DMS 273 (cell line): ENCODE results near the gene OR6M1.
A peak's percentile ranks its signal among the peaks of the same experiment; 100 is the strongest.

ENCODE experiments used
- DNase-seq: peaks from one replicate; lab custom pipeline; 2025; ENCODE audit not compliant: unreplicated experiment; lab: John Stamatoyannopoulos, UW

The OR6M1 gene

GRCh38 chr11:123806249-123806648 is at the start of gene OR6M1:
OR6M1 (minus strand) TSS chr11:123806349; CDS start chr11:123806349, 0 bp downstream.
- no peak for DNase-seq

GRCh38 chr11:123853038-123853437 is 46.9 kb upstream of the OR6M1 start:
- no peak for DNase-seq

GRCh38 chr11:123852321-123852720 is 46.2 kb upstream of the OR6M1 start:
- DNase-seq, result no peak

GRCh38 chr11:123851110-123851509 is 45.0 kb upstream of the OR6M1 start:
- DNase-seq, result no peak

- DNase-seq, result peak; percentile 3
Observed at GRCh38 chr11:123841174-123841573, 35.0 kb upstream of the OR6M1 start.

- DNase-seq, result no peak
Observed at GRCh38 chr11:123839131-123839530, 33.0 kb upstream of the OR6M1 start.

- no peak for DNase-seq
Observed at GRCh38 chr11:123838659-123839058, 32.5 kb upstream of the OR6M1 start.

- no peak for DNase-seq
Observed at GRCh38 chr11:123838199-123838598, 32.0 kb upstream of the OR6M1 start.

GRCh38 chr11:123833095-123833494 is 26.9 kb upstream of the OR6M1 start:
- no peak for DNase-seq

- DNase-seq, result no peak
Observed at GRCh38 chr11:123829745-123830144, 23.6 kb upstream of the OR6M1 start.

GRCh38 chr11:123822599-123822998 is 16.4 kb upstream of the OR6M1 start:
- DNase-seq, result no peak

GRCh38 chr11:123822032-123822431 is 15.9 kb upstream of the OR6M1 start:
- DNase-seq, result no peak

- no peak for DNase-seq
Observed at GRCh38 chr11:123815122-123815521, 9.0 kb upstream of the OR6M1 start.

GRCh38 chr11:123801765-123802164 is 4.4 kb downstream of the OR6M1 start:
- no peak for DNase-seq

- peak; percentile 93 for DNase-seq
Observed at GRCh38 chr11:123800036-123800435, 6.1 kb downstream of the OR6M1 start.

- peak; percentile 94 for DNase-seq
Observed at GRCh38 chr11:123799438-123799837, 6.7 kb downstream of the OR6M1 start.

GRCh38 chr11:123798513-123799252 is 7.5 kb downstream of the OR6M1 start:
- DNase-seq, result no peak

GRCh38 chr11:123798079-123798478 is 8.1 kb downstream of the OR6M1 start:
- DNase-seq, result no peak

- no peak for DNase-seq
Observed at GRCh38 chr11:123797541-123797940, 8.6 kb downstream of the OR6M1 start.

- peak; percentile 60 for DNase-seq
Observed at GRCh38 chr11:123797114-123797513, 9.0 kb downstream of the OR6M1 start.

GRCh38 chr11:123796226-123796625 is 9.9 kb downstream of the OR6M1 start:
- DNase-seq, result no peak

GRCh38 chr11:123783536-123783935 is 22.6 kb downstream of the OR6M1 start:
- DNase-seq, result no peak

- DNase-seq, result no peak
Observed at GRCh38 chr11:123778511-123778910, 27.6 kb downstream of the OR6M1 start.
